NCI-H1105 treated with DMSO at 0.1 percent for 48 hours (cell line): ENCODE results near the gene NDUFB5.
A peak's percentile ranks its signal among the peaks of the same experiment; 100 is the strongest.

Experiments
- DNase-seq: peaks from one replicate; lab custom pipeline; 2025; lab: John Stamatoyannopoulos, UW

The NDUFB5 gene

GRCh38 chr3:179604321-179605078 lies at the start of gene NDUFB5, which contains the start of gene MRPL47:
NDUFB5 (plus strand) TSS chr3:179604794; CDS start chr3:179604816, 22 bp downstream.
MRPL47 (minus strand) TSS chr3:179604638; CDS start chr3:179604624, 14 bp downstream.
- DNase-seq: peak; percentile 99

- peak; percentile 78 for DNase-seq
Measured at GRCh38 chr3:179558742-179559364, 45.7 kb upstream of the NDUFB5 start.

GRCh38 chr3:179560791-179561190 lies 43.8 kb upstream of the NDUFB5 start:
- no peak for DNase-seq

GRCh38 chr3:179562591-179563270 lies 41.9 kb upstream of the NDUFB5 start, which contains the start of gene ACTL6A:
ACTL6A (plus strand) TSS chr3:179562926; CDS start chr3:179563093, 167 bp downstream.
- peak; percentile 100 for DNase-seq

- DNase-seq: peak; percentile 58
Measured at GRCh38 chr3:179563271-179563783, 41.3 kb upstream of the NDUFB5 start.

GRCh38 chr3:179565496-179565895 lies 39.1 kb upstream of the NDUFB5 start:
- no peak for DNase-seq

GRCh38 chr3:179580992-179581391 lies 23.6 kb upstream of the NDUFB5 start:
- DNase-seq: no peak

- DNase-seq: no peak
Measured at GRCh38 chr3:179589143-179589542, 15.5 kb upstream of the NDUFB5 start.

- DNase-seq: no peak
Measured at GRCh38 chr3:179590669-179591068, 13.9 kb upstream of the NDUFB5 start.

- DNase-seq: no peak
Measured at GRCh38 chr3:179591313-179591712, 13.3 kb upstream of the NDUFB5 start.

GRCh38 chr3:179599531-179599930 lies 5.1 kb upstream of the NDUFB5 start:
- DNase-seq: no peak

GRCh38 chr3:179603321-179603720 lies 1.3 kb upstream of the NDUFB5 start:
- DNase-seq: no peak

- no peak for DNase-seq
Measured at GRCh38 chr3:179603831-179604230, 763 bp upstream of the NDUFB5 start.

GRCh38 chr3:179606534-179607085 lies 2.0 kb downstream of the NDUFB5 start:
- DNase-seq: no peak

GRCh38 chr3:179608931-179609720 lies 4.5 kb downstream of the NDUFB5 start:
- DNase-seq: no peak

- DNase-seq: no peak
Measured at GRCh38 chr3:179610066-179610465, 5.5 kb downstream of the NDUFB5 start.

GRCh38 chr3:179613807-179614206 lies 9.2 kb downstream of the NDUFB5 start:
- no peak for DNase-seq

GRCh38 chr3:179615458-179616173 lies 11.0 kb downstream of the NDUFB5 start:
- DNase-seq: no peak

GRCh38 chr3:179622023-179622422 lies 17.4 kb downstream of the NDUFB5 start:
- DNase-seq: no peak

GRCh38 chr3:179624451-179624850 lies 19.9 kb downstream of the NDUFB5 start:
- no peak for DNase-seq
